K562 (cell line): ENCODE data around the gene INPP1. TPM values are rescaled to one million over a fixed set of nuclear protein-coding genes. Genes with fewer than 3 reads are reported as not detected.

Experiments
- BCOR ChIP-seq: fragments of 450-650 bp; IDR thresholded peaks from 2 replicates; pipeline ENCODE4 v1.6.1; 2016
- BRCA1 ChIP-seq, 2 experiments: fragments of 450-650 bp in 1 of 2; sonication (generic) in 1 of 2; formaldehyde crosslinking in 1 of 2; IDR thresholded peaks; 2 replicates each; pipeline versions ENCODE4 v1.5.0 to v1.6.1; 2017 to 2020; ENCODE audit warnings: mild to moderate bottlenecking in 1 of 2, missing genetic modification reagents in 1 of 2
- ETV5 ChIP-seq: sonication (generic); formaldehyde crosslinking; IDR thresholded peaks from 2 replicates; pipeline ENCODE4 v1.4.0; 2020; ENCODE audit warnings: low read depth, mild to moderate bottlenecking, missing genetic modification reagents
- FOXK2 ChIP-seq, 2 experiments: fragments of 450-650 bp; IDR thresholded peaks in 1 of 2; conservative IDR thresholded peaks in 1 of 2; 2 replicates each; pipeline ENCODE4 v1.6.1; 2016; ENCODE audit warnings: low read depth in 2 of 2, mild to moderate bottlenecking in 1 of 2
- HNRNPL ChIP-seq: fragments of 200-400 bp; formaldehyde crosslinking; IDR thresholded peaks from 2 replicates; pipeline ENCODE4 v1.6.1; 2017; ENCODE audit warnings: low read depth, mild to moderate bottlenecking, low read length
- KHSRP ChIP-seq: fragments of 450-650 bp; IDR thresholded peaks from 2 replicates; pipeline ENCODE4 v1.6.1; 2017
- MBD2 ChIP-seq: sonication (generic); IDR thresholded peaks from 2 replicates; pipeline ENCODE4 v1.6.1; 2016; ENCODE audit warnings: low read depth, borderline replicate concordance
- MYNN ChIP-seq, 2 experiments: sonication (generic); formaldehyde crosslinking in 1 of 2; IDR thresholded peaks; 2 replicates each; pipeline versions ENCODE4 v1.5.0 to v1.6.1; 2016 to 2020; ENCODE audit warnings: antibody characterized with exemption in 1 of 2, missing genetic modification reagents in 1 of 2
- NR3C1 ChIP-seq: sonication (generic); formaldehyde crosslinking; IDR thresholded peaks from 2 replicates; pipeline ENCODE4 v1.8.1; 2022; ENCODE audit warnings: missing genetic modification reagents
- PHF20 ChIP-seq: fragments of 450-650 bp; IDR thresholded peaks from 2 replicates; pipeline ENCODE4 v1.6.1; 2018; ENCODE audit not compliant: partially characterized antibody
- PHTF2 ChIP-seq: fragments of 250-450 bp; sonication (Bioruptor Pico); IDR thresholded peaks from 2 replicates; pipeline ENCODE4 v1.5.0; 2021; ENCODE audit warnings: mild to moderate bottlenecking
- POLR2A ChIP-seq: fragments of 450-650 bp; conservative IDR thresholded peaks from 2 replicates; pipeline ENCODE4 v1.6.1; 2016
- RB1 ChIP-seq: fragments of 450-650 bp; IDR thresholded peaks from 2 replicates; pipeline ENCODE4 v1.6.1; 2017; ENCODE audit warnings: low read depth, mild to moderate bottlenecking
- TBL1XR1 ChIP-seq, 2 experiments: IDR thresholded peaks; 2 replicates each; pipeline ENCODE4 v1.6.1; 2012; ENCODE audit warnings: improper control_type of control experiment in 2 of 2, low read length in 2 of 2, mild to moderate bottlenecking in 1 of 2
- ZNF561 ChIP-seq: fragments of 450-650 bp; formaldehyde crosslinking; conservative IDR thresholded peaks from 2 replicates; pipeline ENCODE4 v1.4.0; 2020; ENCODE audit warnings: mild to moderate bottlenecking, moderate library complexity
- polyA plus RNA-seq, 8 experiments: library from polyadenylated mRNA; depleted of rRNA in 4 of 8; stranded (reverse) in 5 of 8; unstranded in 3 of 8; fragments of >200 nt; fragmentation: Nextera tagmentation in 2 of 8; fragmentation: Illumina TruSeq in 1 of 8; extraction: Ambion mirVana in 2 of 8; extraction: Trizol in 1 of 8; gene quantifications; 2 replicates each; pipeline versions ENCODE4 v1.2.1 to v1.2.3, GENCODE V29; 2011 to 2014; ENCODE audit warnings: inconsistent platforms in 1 of 8, missing spikeins in 1 of 8
- total RNA-seq, 7 experiments: library from RNA; depleted of rRNA in 6 of 7; stranded (reverse); fragments of >200 nt in 6 of 7; fragmentation: Illumina TruSeq in 2 of 7; extraction: Trizol in 2 of 7; gene quantifications; 2 replicates each; pipeline versions ENCODE4 v1.2.1 to v1.2.3, GENCODE V29; 2011 to 2021; ENCODE audit warnings: low replicate concordance in 1 of 7
- TF ChIP-seq, protein P1 (sequence below): sonication (generic); formaldehyde crosslinking; IDR thresholded peaks from 2 replicates; pipeline ENCODE4 v1.8.0; 2023; ENCODE audit warnings: mild to moderate bottlenecking, missing genetic modification reagents
- TF ChIP-seq, protein P2 (sequence below): fragments of 250-450 bp; sonication (Bioruptor Pico); IDR thresholded peaks from 2 replicates; pipeline ENCODE4 v1.4.0; 2020; ENCODE audit warnings: borderline replicate concordance
- TF ChIP-seq, protein P3 (sequence below): fragments of 250-450 bp; sonication (Bioruptor Pico); IDR thresholded peaks from 2 replicates; pipeline ENCODE4 v1.8.0; 2021; ENCODE audit warnings: borderline replicate concordance, mild to moderate bottlenecking, moderate library complexity; ENCODE audit not compliant: poor library complexity, severe bottlenecking
- TF ChIP-seq, protein P4 (sequence below): sonication (generic); formaldehyde crosslinking; IDR thresholded peaks from 2 replicates; pipeline ENCODE4 v1.8.0; 2022; ENCODE audit warnings: missing genetic modification reagents, mild to moderate bottlenecking, borderline replicate concordance

The INPP1 gene
- total and polyA plus RNA-seq, 9 of the 15 experiments (the other 6 are each of a cell fraction or from before 2014, with no cell fraction given), result 3.7 to 11.8 (median 6.5) TPM

DNA sequence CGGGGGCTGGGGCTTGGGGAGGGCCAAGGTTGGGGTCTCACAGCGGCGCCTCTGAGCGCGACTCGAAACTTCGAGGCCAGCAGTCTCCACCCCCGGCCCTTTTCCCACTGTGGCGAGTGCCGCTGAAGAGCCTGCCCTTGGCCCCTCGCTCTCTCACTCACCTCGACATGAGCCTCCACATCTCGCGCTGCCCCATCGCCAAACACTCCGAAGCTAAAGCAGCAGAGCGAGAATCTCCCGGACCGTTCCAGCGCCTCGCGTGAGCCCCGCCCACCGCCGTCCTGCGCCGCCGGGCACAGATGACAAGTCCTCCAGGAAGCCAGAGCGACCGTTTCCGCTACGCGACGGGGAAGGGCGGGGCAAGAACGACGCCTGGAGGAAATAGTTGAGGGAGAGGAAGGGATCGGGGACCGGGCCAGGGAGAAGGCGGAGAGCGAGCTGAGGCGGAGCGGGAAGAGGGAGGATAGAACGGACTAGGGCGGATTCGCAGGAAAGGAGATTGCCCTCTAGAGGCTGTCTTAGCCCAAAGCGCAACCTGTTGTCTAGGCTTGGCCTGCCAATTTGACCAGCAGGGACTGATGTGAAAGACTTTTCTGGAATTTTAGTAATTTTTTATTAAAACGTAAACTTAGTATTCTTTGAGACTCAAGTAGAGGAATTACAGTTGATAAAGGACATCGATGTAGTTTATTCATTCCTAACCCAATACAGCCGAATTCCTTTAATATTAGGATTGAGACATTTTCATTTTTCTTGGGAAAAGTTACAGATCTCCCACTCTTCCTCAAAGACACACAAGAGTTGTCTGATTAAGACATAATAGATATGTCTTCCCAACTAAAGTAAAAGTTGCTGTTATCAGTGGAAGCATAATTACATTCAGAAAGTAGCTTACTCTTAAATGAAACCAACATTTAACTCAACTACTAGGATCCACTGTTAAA, 23.6 kb upstream of the INPP1 start, which contains the start of gene HIBCH (continued):
- TF ChIP-seq, protein P1, sequence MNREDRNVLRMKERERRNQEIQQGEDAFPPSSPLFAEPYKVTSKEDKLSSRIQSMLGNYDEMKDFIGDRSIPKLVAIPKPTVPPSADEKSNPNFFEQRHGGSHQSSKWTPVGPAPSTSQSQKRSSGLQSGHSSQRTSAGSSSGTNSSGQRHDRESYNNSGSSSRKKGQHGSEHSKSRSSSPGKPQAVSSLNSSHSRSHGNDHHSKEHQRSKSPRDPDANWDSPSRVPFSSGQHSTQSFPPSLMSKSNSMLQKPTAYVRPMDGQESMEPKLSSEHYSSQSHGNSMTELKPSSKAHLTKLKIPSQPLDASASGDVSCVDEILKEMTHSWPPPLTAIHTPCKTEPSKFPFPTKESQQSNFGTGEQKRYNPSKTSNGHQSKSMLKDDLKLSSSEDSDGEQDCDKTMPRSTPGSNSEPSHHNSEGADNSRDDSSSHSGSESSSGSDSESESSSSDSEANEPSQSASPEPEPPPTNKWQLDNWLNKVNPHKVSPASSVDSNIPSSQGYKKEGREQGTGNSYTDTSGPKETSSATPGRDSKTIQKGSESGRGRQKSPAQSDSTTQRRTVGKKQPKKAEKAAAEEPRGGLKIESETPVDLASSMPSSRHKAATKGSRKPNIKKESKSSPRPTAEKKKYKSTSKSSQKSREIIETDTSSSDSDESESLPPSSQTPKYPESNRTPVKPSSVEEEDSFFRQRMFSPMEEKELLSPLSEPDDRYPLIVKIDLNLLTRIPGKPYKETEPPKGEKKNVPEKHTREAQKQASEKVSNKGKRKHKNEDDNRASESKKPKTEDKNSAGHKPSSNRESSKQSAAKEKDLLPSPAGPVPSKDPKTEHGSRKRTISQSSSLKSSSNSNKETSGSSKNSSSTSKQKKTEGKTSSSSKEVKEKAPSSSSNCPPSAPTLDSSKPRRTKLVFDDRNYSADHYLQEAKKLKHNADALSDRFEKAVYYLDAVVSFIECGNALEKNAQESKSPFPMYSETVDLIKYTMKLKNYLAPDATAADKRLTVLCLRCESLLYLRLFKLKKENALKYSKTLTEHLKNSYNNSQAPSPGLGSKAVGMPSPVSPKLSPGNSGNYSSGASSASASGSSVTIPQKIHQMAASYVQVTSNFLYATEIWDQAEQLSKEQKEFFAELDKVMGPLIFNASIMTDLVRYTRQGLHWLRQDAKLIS (CRISPR knock-in tag), result 0 out of 2 replicates have a peak, but pooled peaks have one; percentile 38
- no peak; the same call in 1 of the 2 replicates for TF ChIP-seq MYNN (IDR thresholded peaks at IDR 0.05)
- no peak for TF ChIP-seq MYNN (CRISPR knock-in tag; IDR thresholded peaks at IDR 0.05)
- peak; percentile 32; the same call in 1 of the 2 replicates for TF ChIP-seq RB1
- no peak for TF ChIP-seq ZNF561 (CRISPR knock-in tag)
- TF ChIP-seq, protein P2, sequence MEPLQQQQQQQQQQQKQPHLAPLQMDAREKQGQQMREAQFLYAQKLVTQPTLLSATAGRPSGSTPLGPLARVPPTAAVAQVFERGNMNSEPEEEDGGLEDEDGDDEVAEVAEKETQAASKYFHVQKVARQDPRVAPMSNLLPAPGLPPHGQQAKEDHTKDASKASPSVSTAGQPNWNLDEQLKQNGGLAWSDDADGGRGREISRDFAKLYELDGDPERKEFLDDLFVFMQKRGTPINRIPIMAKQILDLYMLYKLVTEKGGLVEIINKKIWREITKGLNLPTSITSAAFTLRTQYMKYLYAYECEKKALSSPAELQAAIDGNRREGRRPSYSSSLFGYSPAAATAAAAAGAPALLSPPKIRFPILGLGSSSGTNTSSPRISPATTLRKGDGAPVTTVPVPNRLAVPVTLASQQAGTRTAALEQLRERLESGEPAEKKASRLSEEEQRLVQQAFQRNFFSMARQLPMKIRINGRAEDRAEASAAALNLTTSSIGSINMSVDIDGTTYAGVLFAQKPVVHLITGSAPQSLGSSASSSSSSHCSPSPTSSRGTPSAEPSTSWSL, result no peak
- no peak for TF ChIP-seq NR3C1 (CRISPR knock-in tag)
- TF ChIP-seq, protein P3, sequence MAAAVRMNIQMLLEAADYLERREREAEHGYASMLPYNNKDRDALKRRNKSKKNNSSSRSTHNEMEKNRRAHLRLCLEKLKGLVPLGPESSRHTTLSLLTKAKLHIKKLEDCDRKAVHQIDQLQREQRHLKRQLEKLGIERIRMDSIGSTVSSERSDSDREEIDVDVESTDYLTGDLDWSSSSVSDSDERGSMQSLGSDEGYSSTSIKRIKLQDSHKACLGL (CRISPR knock-in tag), result no peak
- peak; percentile 73 for TF ChIP-seq PHF20
- TF ChIP-seq, protein P4, sequence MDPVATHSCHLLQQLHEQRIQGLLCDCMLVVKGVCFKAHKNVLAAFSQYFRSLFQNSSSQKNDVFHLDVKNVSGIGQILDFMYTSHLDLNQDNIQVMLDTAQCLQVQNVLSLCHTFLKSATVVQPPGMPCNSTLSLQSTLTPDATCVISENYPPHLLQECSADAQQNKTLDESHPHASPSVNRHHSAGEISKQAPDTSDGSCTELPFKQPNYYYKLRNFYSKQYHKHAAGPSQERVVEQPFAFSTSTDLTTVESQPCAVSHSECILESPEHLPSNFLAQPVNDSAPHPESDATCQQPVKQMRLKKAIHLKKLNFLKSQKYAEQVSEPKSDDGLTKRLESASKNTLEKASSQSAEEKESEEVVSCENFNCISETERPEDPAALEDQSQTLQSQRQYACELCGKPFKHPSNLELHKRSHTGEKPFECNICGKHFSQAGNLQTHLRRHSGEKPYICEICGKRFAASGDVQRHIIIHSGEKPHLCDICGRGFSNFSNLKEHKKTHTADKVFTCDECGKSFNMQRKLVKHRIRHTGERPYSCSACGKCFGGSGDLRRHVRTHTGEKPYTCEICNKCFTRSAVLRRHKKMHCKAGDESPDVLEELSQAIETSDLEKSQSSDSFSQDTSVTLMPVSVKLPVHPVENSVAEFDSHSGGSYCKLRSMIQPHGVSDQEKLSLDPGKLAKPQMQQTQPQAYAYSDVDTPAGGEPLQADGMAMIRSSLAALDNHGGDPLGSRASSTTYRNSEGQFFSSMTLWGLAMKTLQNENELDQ (CRISPR knock-in tag), result no peak
- peak; percentile 80 for TF ChIP-seq ETV5 (CRISPR knock-in tag)
- TF ChIP-seq KHSRP, result no peak
- TF ChIP-seq HNRNPL, result no peak
- TF ChIP-seq POLR2A, result peak; percentile 71
- TF ChIP-seq TBL1XR1 (IDR thresholded peaks at IDR 0.05; ENCODE audit: low read length in 2 of 2), result no peak; a peak in 1 of 4 replicates
- no peak for TF ChIP-seq BRCA1 (IDR thresholded peaks at IDR 0.05)
- TF ChIP-seq BRCA1 (CRISPR knock-in tag; IDR thresholded peaks at IDR 0.05), result no peak
- peak; percentile 78 to 81; a peak in 2 of 4 replicates for TF ChIP-seq FOXK2 (conservative IDR thresholded peaks at IDR 0.05 in 1 of 2, IDR thresholded peaks at IDR 0.05 in 1 of 2; ENCODE audit: low read depth in 2 of 2)
- TF ChIP-seq PHTF2 (CRISPR knock-in tag), result no peak
- peak; percentile 46; the same call in 1 of the 2 replicates for TF ChIP-seq MBD2
- peak; percentile 50; the same call in 1 of the 2 replicates for TF ChIP-seq BCOR
